Colonic mucosa (tissue), 4 donors: ENCODE measurements around the gene ARHGAP6. TPM values are rescaled to one million over a fixed set of nuclear protein-coding genes. Genes with fewer than 3 reads are reported as not detected.
"Not testable (repeated sequence)": the region's sequence is repeated elsewhere in the genome, so short reads cannot be mapped to it uniquely, and the experiment has no call there.

Source experiments
- DNase-seq: peaks from one replicate; pipeline ENCODE4 v3.0.0-alpha.2; 2020
- H3K27ac ChIP-seq: fragments of 200-600 bp; one replicate; pipeline ENCODE4 v1.8.0; 2021
- H3K27me3 ChIP-seq: fragments of 200-600 bp; one replicate; pipeline ENCODE4 v1.8.0; 2021
- H3K36me3 ChIP-seq: fragments of 200-600 bp; one replicate; pipeline ENCODE4 v1.8.0; 2021
- H3K4me1 ChIP-seq: fragments of 200-600 bp; one replicate; pipeline ENCODE4 v1.8.0; 2021; ENCODE audit warnings: mild to moderate bottlenecking
- H3K4me3 ChIP-seq: fragments of 200-600 bp; one replicate; pipeline ENCODE4 v1.8.0; 2021
- H3K9ac ChIP-seq, 2 donors: one replicate each; pipeline ENCODE4 v1.7.0; 2013; ENCODE audit warnings: control low read depth in 2 of 2, low read depth in 2 of 2, low read length in 2 of 2
- H3K9me3 ChIP-seq: fragments of 200-600 bp; one replicate; pipeline ENCODE4 v1.8.0; 2021
- CTCF ChIP-seq: fragments of 200-600 bp; IDR thresholded peaks from one replicate; pipeline ENCODE4 v1.8.0; 2022; ENCODE audit warnings: antibody characterized with exemption, mild to moderate bottlenecking
- intact Hi-C: fragments of 100-400 bp; cut with DNase I; formaldehyde crosslinking; loops from one replicate; pipeline ENCODE4 v1.14.1; 2022
- total RNA-seq, 2 donors: library from RNA; stranded (reverse); fragmentation: NEBNext Ultra II Directional in 1 of 2; extraction: Animal tissue kit (Norgen Biotek cat#: 25700) in 1 of 2; gene quantifications; one replicate each; pipeline ENCODE4 v1.2.1, GENCODE V29; 2021
- donor health status: healthy.
- donor health status: DM: no; HTN: no; CAD: no.
- donor health status: DM: no; HTN: no; CAD: no.

Gene ARHGAP6
- total RNA-seq, 2 donors from 2014 or later, result 1.1 to 5.0 TPM

GRCh38 chrX:11242704-11243103, 423.0 kb downstream of the ARHGAP6 start:
- Histone ChIP-seq H3K9me3 (no peaks in the 10 kb centered on the region), H3K36me3 (no peaks in the 10 kb centered on the region), H3K4me1 (no peaks in the 10 kb centered on the region), H3K4me3 (no peak overlapping the region), H3K27ac (no peak overlapping the region), H3K27me3 (no peaks in the 10 kb centered on the region), H3K9ac (no peak overlapping the region)
- intact Hi-C loops, result no loop called here
- no peak for DNase-seq
- TF ChIP-seq CTCF, result no peak

DNA sequence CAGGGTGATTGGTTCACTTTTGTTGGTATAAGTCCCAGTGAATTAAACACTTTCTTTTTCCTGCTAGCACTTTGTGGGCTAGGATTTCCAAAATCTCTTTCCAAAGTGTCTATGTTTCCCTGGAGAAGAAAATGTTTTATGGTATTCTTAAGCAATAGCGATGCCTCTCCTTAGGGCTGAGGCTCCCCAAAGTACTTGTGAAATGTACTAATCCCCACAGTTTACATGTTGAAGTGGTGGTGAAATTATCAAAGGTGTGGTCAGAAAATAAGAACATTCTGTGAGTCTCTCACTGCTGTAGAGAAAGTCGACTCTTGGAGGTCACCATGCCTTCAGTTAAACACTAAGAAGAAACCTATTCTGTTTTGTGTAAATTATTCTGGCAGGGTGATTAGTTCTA, 424.0 kb downstream of the ARHGAP6 start:
- Histone ChIP-seq H3K36me3 (no peaks in the 10 kb centered on the region), H3K4me3 (no peak overlapping the region), H3K4me1 (no peaks in the 10 kb centered on the region), H3K27me3 (no peaks in the 10 kb centered on the region), H3K27ac (no peak overlapping the region), H3K9me3 (no peaks in the 10 kb centered on the region), H3K9ac (no peak overlapping the region)
- intact Hi-C loops, result no loop called here
- no peak for TF ChIP-seq CTCF
- DNase-seq, result no peak

DNA sequence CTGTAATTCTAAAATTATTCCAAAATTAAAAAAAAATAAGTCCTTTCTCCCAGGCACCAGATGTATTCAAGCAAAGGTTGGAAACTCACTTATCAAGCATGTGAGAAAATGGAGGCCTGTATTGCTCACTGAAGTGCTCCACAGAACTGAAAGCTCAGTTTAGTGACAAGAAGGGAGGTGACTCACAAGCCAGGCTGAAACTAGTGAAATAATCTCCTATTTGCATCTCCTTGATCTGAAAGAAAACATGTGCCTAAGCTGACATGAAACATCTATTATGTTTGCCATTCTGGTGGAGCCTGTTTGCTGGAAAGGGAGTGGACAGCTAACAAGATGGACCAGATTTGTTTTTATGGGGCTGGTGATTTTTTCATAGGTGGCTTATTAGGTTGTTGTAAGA, 426.5 kb downstream of the ARHGAP6 start:
- Histone ChIP-seq H3K4me1 (no peaks in the 10 kb centered on the region), H3K4me3 (no peak overlapping the region), H3K36me3 (no peaks in the 10 kb centered on the region), H3K27me3 (no peaks in the 10 kb centered on the region), H3K9ac (no peak overlapping the region), H3K27ac (no peak overlapping the region), H3K9me3 (no peaks in the 10 kb centered on the region)
- TF ChIP-seq CTCF, result no peak
- peak; percentile 21 for DNase-seq
- intact Hi-C loops, result no loop called here

- H3K36me3 ChIP-seq, H3K4me3 ChIP-seq, H3K9me3 ChIP-seq, H3K4me1 ChIP-seq, DNase-seq, H3K27me3 ChIP-seq, intact Hi-C loops, H3K9ac ChIP-seq, H3K27ac ChIP-seq: not testable (repeated sequence)
These were observed 430.3 kb downstream of the ARHGAP6 start for GRCh38 chrX:11235377-11235776.

- no peak for DNase-seq
- no peaks in the 10 kb centered on the region for H3K27me3 ChIP-seq
- H3K4me3 ChIP-seq, result no peak overlapping the region
- TF ChIP-seq CTCF, result no peak
- H3K27ac ChIP-seq, result no peak overlapping the region
- no peaks in the 10 kb centered on the region for H3K4me1 ChIP-seq
- H3K9me3 ChIP-seq, result no peaks in the 10 kb centered on the region
- intact Hi-C loops, result no loop called here
- H3K9ac ChIP-seq, result no peak overlapping the region
- no peaks in the 10 kb centered on the region for H3K36me3 ChIP-seq
These were observed 450.4 kb downstream of the ARHGAP6 start for GRCh38 chrX:11215191-11215921.

- no peaks in the 10 kb centered on the region for H3K36me3 ChIP-seq
- DNase-seq, result no peak
- no peaks in the 10 kb centered on the region for H3K27me3 ChIP-seq
- intact Hi-C loops, result no loop called here
- no peaks in the 10 kb centered on the region for H3K4me1 ChIP-seq
- H3K27ac ChIP-seq, result no peak overlapping the region
- no peak overlapping the region for H3K4me3 ChIP-seq
- no peaks in the 10 kb centered on the region for H3K9me3 ChIP-seq
- TF ChIP-seq CTCF, result no peak
- no peak overlapping the region for H3K9ac ChIP-seq
These were observed 451.2 kb downstream of the ARHGAP6 start for GRCh38 chrX:11214346-11215190.
